ENCODE results near the gene S100A4. TPM values are rescaled to one million over a fixed set of nuclear protein-coding genes. Genes with fewer than 3 reads are reported as not detected.

The S100A4 gene
- polyA plus RNA-seq, 1 donor from 2014 or later, result not detected

DNA sequence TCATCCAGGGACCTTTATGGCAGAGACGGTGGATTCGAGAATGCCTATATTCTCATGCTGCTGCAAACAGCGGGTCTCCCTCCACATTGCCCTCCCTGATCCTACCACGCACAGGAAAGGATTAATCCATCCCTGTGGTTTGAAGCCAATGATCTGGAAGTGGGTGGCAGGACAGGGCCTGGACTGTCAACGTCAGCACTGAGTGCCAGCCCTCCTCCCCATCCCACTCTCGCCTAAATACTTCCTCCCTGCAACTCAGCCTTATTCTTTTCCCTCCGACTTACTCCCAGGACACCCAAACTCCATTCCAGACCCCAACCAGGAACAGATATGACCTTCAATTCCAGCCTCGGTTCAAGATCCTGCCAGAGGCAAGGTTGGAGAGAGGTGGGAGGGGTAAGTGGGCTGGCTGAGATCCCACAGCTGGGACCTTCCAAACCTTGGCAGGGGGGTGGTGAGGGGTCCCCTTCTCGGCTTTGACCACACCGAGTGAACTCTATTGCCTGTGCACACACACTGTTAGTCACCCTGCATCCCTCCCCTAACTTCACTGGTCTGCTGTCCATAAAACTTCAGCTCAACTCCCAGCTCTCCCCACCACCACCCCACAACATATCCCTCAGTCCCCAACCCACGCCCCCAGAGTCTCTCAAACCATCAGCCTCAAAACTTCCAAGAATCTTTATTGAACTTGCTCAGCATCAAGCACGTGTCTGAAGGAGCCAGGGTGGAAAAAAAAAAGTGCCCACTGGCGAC is 2.5 kb downstream of the S100A4 start:
- no peaks in the 10 kb centered on the region for H3K79me2 ChIP-seq (replicated peaks; ENCODE audit: insufficient read depth, low read length)
- no peaks in the 10 kb centered on the region for H3F3A ChIP-seq (ENCODE audit: insufficient read depth, low read length, poor library complexity, severe bottlenecking)
- H3K9ac ChIP-seq (ENCODE audit: low read length), result no peak overlapping the region
- TF ChIP-seq, protein P1, sequence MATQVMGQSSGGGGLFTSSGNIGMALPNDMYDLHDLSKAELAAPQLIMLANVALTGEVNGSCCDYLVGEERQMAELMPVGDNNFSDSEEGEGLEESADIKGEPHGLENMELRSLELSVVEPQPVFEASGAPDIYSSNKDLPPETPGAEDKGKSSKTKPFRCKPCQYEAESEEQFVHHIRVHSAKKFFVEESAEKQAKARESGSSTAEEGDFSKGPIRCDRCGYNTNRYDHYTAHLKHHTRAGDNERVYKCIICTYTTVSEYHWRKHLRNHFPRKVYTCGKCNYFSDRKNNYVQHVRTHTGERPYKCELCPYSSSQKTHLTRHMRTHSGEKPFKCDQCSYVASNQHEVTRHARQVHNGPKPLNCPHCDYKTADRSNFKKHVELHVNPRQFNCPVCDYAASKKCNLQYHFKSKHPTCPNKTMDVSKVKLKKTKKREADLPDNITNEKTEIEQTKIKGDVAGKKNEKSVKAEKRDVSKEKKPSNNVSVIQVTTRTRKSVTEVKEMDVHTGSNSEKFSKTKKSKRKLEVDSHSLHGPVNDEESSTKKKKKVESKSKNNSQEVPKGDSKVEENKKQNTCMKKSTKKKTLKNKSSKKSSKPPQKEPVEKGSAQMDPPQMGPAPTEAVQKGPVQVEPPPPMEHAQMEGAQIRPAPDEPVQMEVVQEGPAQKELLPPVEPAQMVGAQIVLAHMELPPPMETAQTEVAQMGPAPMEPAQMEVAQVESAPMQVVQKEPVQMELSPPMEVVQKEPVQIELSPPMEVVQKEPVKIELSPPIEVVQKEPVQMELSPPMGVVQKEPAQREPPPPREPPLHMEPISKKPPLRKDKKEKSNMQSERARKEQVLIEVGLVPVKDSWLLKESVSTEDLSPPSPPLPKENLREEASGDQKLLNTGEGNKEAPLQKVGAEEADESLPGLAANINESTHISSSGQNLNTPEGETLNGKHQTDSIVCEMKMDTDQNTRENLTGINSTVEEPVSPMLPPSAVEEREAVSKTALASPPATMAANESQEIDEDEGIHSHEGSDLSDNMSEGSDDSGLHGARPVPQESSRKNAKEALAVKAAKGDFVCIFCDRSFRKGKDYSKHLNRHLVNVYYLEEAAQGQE (IDR thresholded peaks at IDR 0.05; ENCODE audit: borderline replicate concordance), result no peak
- TF ChIP-seq CTCF (IDR thresholded peaks at IDR 0.05; ENCODE audit: poor library complexity, severe bottlenecking) (no peak), EP300 (conservative IDR thresholded peaks at IDR 0.05; ENCODE audit: poor library complexity, severe bottlenecking) (no peak), EZH2 (IDR thresholded peaks at IDR 0.05; ENCODE audit: borderline replicate concordance, insufficient read depth, low read length, poor library complexity, severe bottlenecking) (no peak), RAD21 (conservative IDR thresholded peaks at IDR 0.05) (no peak), POLR2AphosphoS5 (IDR thresholded peaks at IDR 0.05) (no peak), MXI1 (conservative IDR thresholded peaks at IDR 0.05; ENCODE audit: poor library complexity, severe bottlenecking) (no peak), TAF1 (IDR thresholded peaks at IDR 0.05; ENCODE audit: low read depth) (no peak), SMC3 (conservative IDR thresholded peaks at IDR 0.05; ENCODE audit: poor library complexity) (no peak)
- no peak overlapping the region for H2AFZ ChIP-seq (ENCODE audit: low read depth, low read length)
- no peak overlapping the region for H3K4me2 ChIP-seq (ENCODE audit: low read length)
- H3K9me3 ChIP-seq (ENCODE audit: low read length), result no peaks in the 10 kb centered on the region
- no peaks in the 10 kb centered on the region for H3K9me2 ChIP-seq (ENCODE audit: insufficient read depth, low read length)
- no peaks in the 10 kb centered on the region for H4K20me1 ChIP-seq (ENCODE audit: insufficient read depth)
- no peaks in the 10 kb centered on the region for H3K36me3 ChIP-seq (ENCODE audit: insufficient read depth, low read length)
- no peak overlapping the region for H3K27ac ChIP-seq (ENCODE audit: low read length)
- H3K4me3 ChIP-seq (ENCODE audit: low read length), result no peak overlapping the region
- no peaks in the 10 kb centered on the region for H3K27me3 ChIP-seq (ENCODE audit: insufficient read depth, low read depth, low read length)

GRCh38 chr1:153541641-153542590 is 3.7 kb downstream of the S100A4 start:
- no peak overlapping the region for H3K27ac ChIP-seq (ENCODE audit: low read length)
- TF ChIP-seq CTCF (IDR thresholded peaks at IDR 0.05; ENCODE audit: poor library complexity, severe bottlenecking) (no peak), TAF1 (IDR thresholded peaks at IDR 0.05; ENCODE audit: low read depth) (no peak), RAD21 (conservative IDR thresholded peaks at IDR 0.05) (no peak), POLR2AphosphoS5 (IDR thresholded peaks at IDR 0.05) (no peak), SMC3 (conservative IDR thresholded peaks at IDR 0.05; ENCODE audit: poor library complexity) (no peak), EP300 (conservative IDR thresholded peaks at IDR 0.05; ENCODE audit: poor library complexity, severe bottlenecking) (no peak), EZH2 (IDR thresholded peaks at IDR 0.05; ENCODE audit: borderline replicate concordance, insufficient read depth, low read length, poor library complexity, severe bottlenecking) (no peak)

More at GRCh38 chr1:153541641-153542590, 3.7 kb downstream of the S100A4 start:
- H2AFZ ChIP-seq (ENCODE audit: low read depth, low read length), result no peak overlapping the region
- H3K4me3 ChIP-seq (ENCODE audit: low read length), result no peak overlapping the region
- no peaks in the 10 kb centered on the region for H3K9me2 ChIP-seq (ENCODE audit: insufficient read depth, low read length)
- H4K20me1 ChIP-seq (ENCODE audit: insufficient read depth), result no peaks in the 10 kb centered on the region
- no peak overlapping the region for H3K9ac ChIP-seq (ENCODE audit: low read length)
- no peaks in the 10 kb centered on the region for H3K79me2 ChIP-seq (replicated peaks; ENCODE audit: insufficient read depth, low read length)
- H3F3A ChIP-seq (ENCODE audit: insufficient read depth, low read length, poor library complexity, severe bottlenecking), result no peaks in the 10 kb centered on the region
- H3K4me2 ChIP-seq (ENCODE audit: low read length), result no peak overlapping the region
- no peaks in the 10 kb centered on the region for H3K9me3 ChIP-seq (ENCODE audit: low read length)
- no peaks in the 10 kb centered on the region for H3K27me3 ChIP-seq (ENCODE audit: insufficient read depth, low read depth, low read length)
- no peaks in the 10 kb centered on the region for H3K36me3 ChIP-seq (ENCODE audit: insufficient read depth, low read length)
